Stimulated activated CD4-positive, alpha-beta T cell treated with anti-CD3 and anti-CD28 coated beads, TNF-alpha, amount 100 ng/mL, for 24 hours (primary cell): Measurements from ENCODE around the gene EXPH5.

ENCODE experiments used
- DNase-seq, 3 experiments: peaks; one replicate each; pipeline ENCODE4 v3.0.0-alpha.2; 2020; ENCODE audit warnings: low read depth in 3 of 3

Gene EXPH5

DNA sequence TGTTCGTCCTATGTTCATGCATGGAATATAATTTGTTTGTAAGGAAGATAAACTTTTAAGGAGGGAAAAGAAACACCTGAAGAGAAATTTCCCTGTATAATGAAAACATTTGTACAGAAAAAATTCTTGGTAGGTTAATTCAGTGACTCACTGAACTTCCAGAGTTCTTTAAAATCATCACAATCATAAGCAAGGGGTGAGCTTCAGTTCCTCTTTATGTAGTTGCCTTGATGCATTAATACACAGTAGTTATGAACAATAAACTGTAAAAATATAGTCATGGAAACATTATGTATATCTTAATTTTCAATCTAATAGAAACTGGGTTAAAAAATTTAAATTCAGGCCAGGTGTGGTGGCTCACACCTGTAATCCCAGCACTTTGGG, 125.1 kb downstream of the EXPH5 start:
- DNase-seq: no peak

DNA sequence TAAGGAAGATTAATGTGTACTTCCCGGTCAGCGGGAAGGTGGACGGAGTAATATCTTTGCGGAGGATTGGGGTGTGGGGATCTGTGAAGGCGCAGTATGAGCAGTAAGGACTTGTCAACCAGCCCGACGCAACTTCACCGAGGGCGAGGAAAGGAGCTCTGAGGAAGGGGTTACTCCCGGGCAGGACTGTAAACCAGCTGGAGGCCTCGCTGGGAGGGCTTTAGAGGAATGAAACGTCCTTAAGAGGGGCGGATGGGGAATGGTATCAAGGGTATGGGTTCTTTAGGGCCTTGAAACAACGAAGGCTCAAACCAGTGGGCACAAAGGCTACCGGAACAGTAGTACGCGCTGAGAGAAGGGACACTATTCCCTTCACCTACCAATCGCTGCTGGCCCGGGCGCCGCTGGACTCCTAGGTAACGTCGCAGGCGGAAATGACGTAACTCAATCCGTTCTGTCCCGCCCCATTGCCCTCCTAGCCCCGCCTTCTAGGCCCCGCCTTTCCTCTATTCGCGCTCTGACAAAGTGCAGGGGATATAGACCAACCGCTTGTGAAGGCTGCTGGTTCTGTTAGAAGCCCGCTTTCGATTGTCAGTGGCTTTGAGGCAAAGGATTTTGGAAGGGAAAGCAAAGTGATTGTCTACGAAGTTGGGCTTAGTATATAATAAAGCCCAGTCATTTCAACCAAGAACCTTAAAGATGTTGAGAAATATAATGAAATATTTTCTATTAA, 126.3 kb downstream of the EXPH5 start, which contains the start of gene C11orf65:
C11orf65 (minus strand) TSS at position 439 of the 733 bp plus-strand sequence. CDS start 5,970 bp downstream, outside the sequence.
- peak; percentile 90 to 93 (median 91) for DNase-seq

DNA sequence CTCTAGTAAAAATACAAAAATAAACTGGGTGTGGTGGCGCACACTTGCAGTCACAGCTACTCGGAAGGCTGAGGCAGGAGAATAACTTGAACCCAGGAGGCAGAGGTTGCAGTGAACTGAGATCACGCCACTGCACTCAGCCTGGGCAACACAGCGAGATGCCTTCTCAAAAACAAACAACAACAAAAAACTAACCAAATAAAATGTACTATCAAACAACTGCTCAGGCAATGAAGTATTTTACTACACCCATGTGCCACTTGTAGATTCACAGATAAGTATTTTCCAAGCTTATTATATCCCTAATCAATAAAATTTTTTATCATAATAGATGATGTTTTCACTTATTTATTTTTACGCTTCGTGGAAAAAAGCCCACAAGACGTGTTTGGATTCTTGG, 127.2 kb downstream of the EXPH5 start:
- no peak for DNase-seq
